ENCODE results near the gene SH3BGR. TPM values are rescaled to one million over a fixed set of nuclear protein-coding genes. Genes with fewer than 3 reads are reported as not detected.

SH3BGR gene
- total and polyA plus RNA-seq, 2 of the 8 experiments (the other 6 are each of a cell fraction or from before 2014, with no cell fraction given): 2.1 to 5.9 TPM

DNA sequence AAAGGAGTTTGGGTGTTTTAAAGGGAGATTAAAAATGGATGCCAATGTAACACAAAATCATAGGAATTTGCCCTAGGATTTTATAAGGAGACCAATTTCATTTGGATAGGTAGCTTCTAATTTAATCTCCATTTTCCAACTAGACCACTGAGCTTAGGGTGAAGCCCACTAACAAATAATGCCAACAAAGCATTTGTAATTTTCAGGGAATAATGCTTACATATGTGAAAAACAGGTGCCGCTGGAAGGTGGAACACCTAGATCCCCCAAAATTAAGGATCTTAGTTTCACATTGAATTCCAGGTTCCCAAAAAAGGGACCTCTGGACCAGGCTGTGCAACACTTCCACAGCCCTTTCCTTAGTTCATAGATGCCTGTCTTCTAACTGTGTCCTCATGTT lies 94.8 kb downstream of the SH3BGR start:
- Histone ChIP-seq H2AFZ (ENCODE audit: low read length) (no peak overlapping the region), H4K91ac (replicated peaks; ENCODE audit: insufficient read length, low read length) (no peak overlapping the region), H3K4me2 (ENCODE audit: insufficient read depth in 1 of 2, low read depth in 2 of 2, low read length in 2 of 2) (no peak overlapping the region), H4K8ac (ENCODE audit: extremely low read depth, insufficient read depth, low read length) (no peak overlapping the region), H3K79me2 (ENCODE audit: control insufficient read depth in 1 of 2, insufficient read depth in 2 of 2, low read length in 2 of 2) (no peaks in the 10 kb centered on the region), H3K18ac (ENCODE audit: extremely low read depth, low read length) (no peak overlapping the region), H3K23ac (ENCODE audit: insufficient read length) (no peak overlapping the region), H2AK5ac (ENCODE audit: low read depth, low read length) (no peak overlapping the region), H2BK20ac (ENCODE audit: low read length) (no peak overlapping the region), H3K27me3 (replicated peaks in 1 of 4; ENCODE audit: control insufficient read depth in 3 of 4, extremely low read depth in 1 of 4, insufficient read depth in 3 of 4, low read length in 3 of 4) (no peaks in the 10 kb centered on the region; a peak in 1 of 7 replicates), H2BK120ac (replicated peaks; ENCODE audit: low read depth, low read length) (no peak overlapping the region), H4K20me1 (replicated peaks in 1 of 2; ENCODE audit: control insufficient read depth in 1 of 2, insufficient read depth in 2 of 2, low read length in 2 of 2) (no peaks in the 10 kb centered on the region), H3K9me3 (ENCODE audit: insufficient read depth in 2 of 2, low read depth in 1 of 2, low read length in 1 of 2) (peaks cover 16 to 18% of the 10 kb centered on the region in 2 experiments), H3K4me1 (replicated peaks in 1 of 4; ENCODE audit: control insufficient read depth in 3 of 4, insufficient read depth in 4 of 4, low read length in 3 of 4) (no peaks in the 10 kb centered on the region), H3K56ac (replicated peaks; ENCODE audit: insufficient read length, low read depth, low read length) (no peak overlapping the region), H3K27ac (ENCODE audit: low read depth, low read length) (no peak overlapping the region), H3K79me1 (ENCODE audit: low read depth, low read length) (no peaks in the 10 kb centered on the region), H3K4ac (replicated peaks; ENCODE audit: insufficient read length, low read depth, low read length) (no peak overlapping the region), H3K23me2 (ENCODE audit: low read depth, low read length) (no peaks in the 10 kb centered on the region), H3K14ac (ENCODE audit: insufficient read length) (no peak overlapping the region), H2BK12ac (ENCODE audit: low read depth, low read length) (no peak overlapping the region), H3K4me3 (ENCODE audit: extremely low read depth in 1 of 4, insufficient read depth in 2 of 4, low read depth in 3 of 4, low read length in 4 of 4) (no peak overlapping the region), H3K9ac (replicated peaks in 1 of 4; ENCODE audit: extremely low read depth in 1 of 4, low read depth in 3 of 4, low read length in 3 of 4) (no peak overlapping the region), H2BK15ac (ENCODE audit: low read length) (no peak overlapping the region), H3K36me3 (ENCODE audit: control insufficient read depth in 2 of 4, insufficient read depth in 4 of 4, low read length in 3 of 4) (peaks cover 0 to 8% (median 0%) of the 10 kb centered on the region in 4 experiments; a peak in 3 of 8 replicates), H2BK5ac (ENCODE audit: low read depth, low read length) (no peak overlapping the region), H4K5ac (ENCODE audit: insufficient read length, low read depth, low read length) (no peak overlapping the region)
- 100% methylated on average over 1 of the region's 1 CpG; no CpG with 5 or more reads in 1 of the 2 experiments for WGBS, 2 experiments (ENCODE audit: extremely low coverage in 1 of 2, insufficient coverage in 1 of 2, insufficient read length in 1 of 2, insufficient replicate concordance in 2 of 2, low coverage in 1 of 2, low lambda C conversion rate in 2 of 2, missing lambda C conversion rate in 1 of 2)
- DNase-seq (ENCODE audit: low read depth in 1 of 2, low spot score in 2 of 2): no peak
- FAIRE-seq: no peak
- ChIA-PET CTCF (ENCODE audit: partially characterized antibody) (no interaction called here), POLR2A (ENCODE audit: partially characterized antibody) (no interaction called here)
- TF ChIP-seq RBBP5 (IDR thresholded peaks at IDR 0.05; ENCODE audit: borderline replicate concordance, low read depth, low read length) (no peak), HDAC6 (IDR thresholded peaks at IDR 0.05; ENCODE audit: low read depth, low read length) (no peak), POLR2AphosphoS5 (IDR thresholded peaks at IDR 0.05; ENCODE audit: low read depth, low read length) (no peak), SIX5 (IDR thresholded peaks at IDR 0.05; ENCODE audit: low read depth, low read length) (no peak), TBP (IDR thresholded peaks at IDR 0.05; ENCODE audit: low read depth, low read length) (no peak), HDAC2 (IDR thresholded peaks at IDR 0.05; ENCODE audit: borderline replicate concordance in 1 of 2, low read depth in 2 of 2, low read length in 2 of 2) (no peak), GTF2F1 (IDR thresholded peaks at IDR 0.05; ENCODE audit: borderline replicate concordance, low read depth, low read length) (no peak), POLR2A (IDR thresholded peaks at IDR 0.05; ENCODE audit: control extremely low read depth in 1 of 2, low read depth in 2 of 2, low read length in 2 of 2) (no peak), ASH2L (IDR thresholded peaks at IDR 0.05; ENCODE audit: low read length) (no peak), SP1 (IDR thresholded peaks at IDR 0.05; ENCODE audit: low read depth, low read length) (no peak), SP2 (IDR thresholded peaks at IDR 0.05; ENCODE audit: low read length) (no peak)
- TF ChIP-seq, protein P1, sequence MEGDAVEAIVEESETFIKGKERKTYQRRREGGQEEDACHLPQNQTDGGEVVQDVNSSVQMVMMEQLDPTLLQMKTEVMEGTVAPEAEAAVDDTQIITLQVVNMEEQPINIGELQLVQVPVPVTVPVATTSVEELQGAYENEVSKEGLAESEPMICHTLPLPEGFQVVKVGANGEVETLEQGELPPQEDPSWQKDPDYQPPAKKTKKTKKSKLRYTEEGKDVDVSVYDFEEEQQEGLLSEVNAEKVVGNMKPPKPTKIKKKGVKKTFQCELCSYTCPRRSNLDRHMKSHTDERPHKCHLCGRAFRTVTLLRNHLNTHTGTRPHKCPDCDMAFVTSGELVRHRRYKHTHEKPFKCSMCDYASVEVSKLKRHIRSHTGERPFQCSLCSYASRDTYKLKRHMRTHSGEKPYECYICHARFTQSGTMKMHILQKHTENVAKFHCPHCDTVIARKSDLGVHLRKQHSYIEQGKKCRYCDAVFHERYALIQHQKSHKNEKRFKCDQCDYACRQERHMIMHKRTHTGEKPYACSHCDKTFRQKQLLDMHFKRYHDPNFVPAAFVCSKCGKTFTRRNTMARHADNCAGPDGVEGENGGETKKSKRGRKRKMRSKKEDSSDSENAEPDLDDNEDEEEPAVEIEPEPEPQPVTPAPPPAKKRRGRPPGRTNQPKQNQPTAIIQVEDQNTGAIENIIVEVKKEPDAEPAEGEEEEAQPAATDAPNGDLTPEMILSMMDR (IDR thresholded peaks at IDR 0.05; ENCODE audit: control extremely low read depth in 1 of 3, insufficient read depth in 1 of 3, low read depth in 1 of 3, low read length in 3 of 3): no peak
